ENCODE measurements around the gene CIITA.

DNA sequence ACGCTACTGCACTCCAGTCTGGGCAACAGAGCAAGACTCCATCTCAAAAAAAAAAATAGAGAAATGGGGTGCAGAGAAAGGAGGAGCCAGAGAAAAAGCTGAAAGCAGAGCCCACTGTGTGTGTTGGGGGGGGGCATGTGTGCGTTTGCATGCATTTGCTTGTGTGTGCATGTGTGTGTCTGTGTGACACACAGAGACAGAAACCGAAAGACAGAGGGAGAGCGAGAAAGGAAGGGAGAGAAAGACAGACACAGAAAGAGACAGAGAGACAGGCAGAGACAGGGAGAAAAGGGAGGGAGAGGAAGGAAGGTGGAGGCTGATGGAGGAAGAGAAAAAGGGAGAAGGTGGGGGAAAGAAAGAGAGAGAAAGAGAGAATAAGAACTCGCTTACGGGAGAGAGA, 9.8 kb upstream of the CIITA start:
- TF ChIP-seq, protein P1, sequence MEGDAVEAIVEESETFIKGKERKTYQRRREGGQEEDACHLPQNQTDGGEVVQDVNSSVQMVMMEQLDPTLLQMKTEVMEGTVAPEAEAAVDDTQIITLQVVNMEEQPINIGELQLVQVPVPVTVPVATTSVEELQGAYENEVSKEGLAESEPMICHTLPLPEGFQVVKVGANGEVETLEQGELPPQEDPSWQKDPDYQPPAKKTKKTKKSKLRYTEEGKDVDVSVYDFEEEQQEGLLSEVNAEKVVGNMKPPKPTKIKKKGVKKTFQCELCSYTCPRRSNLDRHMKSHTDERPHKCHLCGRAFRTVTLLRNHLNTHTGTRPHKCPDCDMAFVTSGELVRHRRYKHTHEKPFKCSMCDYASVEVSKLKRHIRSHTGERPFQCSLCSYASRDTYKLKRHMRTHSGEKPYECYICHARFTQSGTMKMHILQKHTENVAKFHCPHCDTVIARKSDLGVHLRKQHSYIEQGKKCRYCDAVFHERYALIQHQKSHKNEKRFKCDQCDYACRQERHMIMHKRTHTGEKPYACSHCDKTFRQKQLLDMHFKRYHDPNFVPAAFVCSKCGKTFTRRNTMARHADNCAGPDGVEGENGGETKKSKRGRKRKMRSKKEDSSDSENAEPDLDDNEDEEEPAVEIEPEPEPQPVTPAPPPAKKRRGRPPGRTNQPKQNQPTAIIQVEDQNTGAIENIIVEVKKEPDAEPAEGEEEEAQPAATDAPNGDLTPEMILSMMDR (IDR thresholded peaks at IDR 0.05), result no peak
- no peak for TF ChIP-seq POLR2AphosphoS5 (IDR thresholded peaks at IDR 0.05)
- no peak for TF ChIP-seq EP300 (IDR thresholded peaks at IDR 0.05)
- TF ChIP-seq POLR2A (IDR thresholded peaks at IDR 0.05), result no peak

Measured in stomach (tissue), 4 donors.